NCI-H146 (cell line): ENCODE results near the gene ARHGDIG.
A peak's percentile ranks its signal among the peaks of the same experiment; 100 is the strongest.
"Not testable (repeated sequence)": the region's sequence is repeated elsewhere in the genome, so short reads cannot be mapped to it uniquely, and the experiment has no call there.

Experiments used
- DNase-seq: peaks from one replicate; lab custom pipeline; 2025; lab: John Stamatoyannopoulos, UW

ARHGDIG gene

GRCh38 chr16:263944-264343, 16.4 kb upstream of the ARHGDIG start:
- DNase-seq: no peak

- DNase-seq: no peak
Observed at GRCh38 chr16:264440-264951, 15.9 kb upstream of the ARHGDIG start.

GRCh38 chr16:265002-265529, 15.3 kb upstream of the ARHGDIG start:
- DNase-seq: no peak

GRCh38 chr16:265711-266110, 14.7 kb upstream of the ARHGDIG start:
- no peak for DNase-seq

GRCh38 chr16:266258-267164, 13.9 kb upstream of the ARHGDIG start:
- DNase-seq: no peak

- not testable (repeated sequence) for DNase-seq
Observed at GRCh38 chr16:267562-267961, 12.8 kb upstream of the ARHGDIG start.

- DNase-seq: no peak
Observed at GRCh38 chr16:268141-269053, 12.0 kb upstream of the ARHGDIG start.

GRCh38 chr16:269061-269796, 11.2 kb upstream of the ARHGDIG start:
- DNase-seq: no peak

- no peak for DNase-seq
Observed at GRCh38 chr16:270381-271255, 9.8 kb upstream of the ARHGDIG start.

GRCh38 chr16:272633-273546, 7.5 kb upstream of the ARHGDIG start:
- DNase-seq: no peak

- no peak for DNase-seq
Observed at GRCh38 chr16:273547-274421, 6.6 kb upstream of the ARHGDIG start.

GRCh38 chr16:275041-275641, 5.2 kb upstream of the ARHGDIG start:
- peak; percentile 52 for DNase-seq

- no peak for DNase-seq
Observed at GRCh38 chr16:275786-276232, 4.6 kb upstream of the ARHGDIG start, which contains the start of gene RGS11. Gene RGS11, minus strand, starts transcription at chr16:275944. Its CDS starts 33 bp downstream, at chr16:275911.

- no peak for DNase-seq
Observed at GRCh38 chr16:276426-277077, 3.8 kb upstream of the ARHGDIG start.

- peak; percentile 81 for DNase-seq
Observed at GRCh38 chr16:278863-279366, 1.5 kb upstream of the ARHGDIG start.

- no peak for DNase-seq
Observed at GRCh38 chr16:279531-279930, 860 bp upstream of the ARHGDIG start.

- peak; percentile 29 for DNase-seq
Observed at GRCh38 chr16:280005-280460, 358 bp upstream of the ARHGDIG start.
